Measurements from ENCODE around the gene RBM4B.

DNA sequence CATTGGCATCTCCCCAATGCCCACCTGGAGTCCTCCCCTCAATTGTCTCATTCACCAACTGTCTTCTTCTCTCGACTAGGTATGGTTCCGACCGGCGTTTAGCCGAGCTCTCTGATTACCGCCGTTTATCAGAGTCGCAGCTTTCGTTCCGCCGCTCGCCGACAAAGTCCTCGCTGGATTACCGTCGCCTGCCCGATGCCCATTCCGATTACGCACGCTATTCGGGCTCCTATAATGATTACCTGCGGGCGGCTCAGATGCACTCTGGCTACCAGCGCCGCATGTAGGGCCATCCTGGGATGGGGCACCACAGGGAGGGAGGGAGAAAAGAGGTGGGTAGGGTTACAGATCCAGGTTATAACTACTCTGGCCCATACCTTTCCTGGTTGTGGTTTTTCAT lies 51.3 kb downstream of the RBM4B start:
- TF ChIP-seq NR2C2 (CRISPR knock-in tag; IDR thresholded peaks at IDR 0.05; ENCODE audit: borderline replicate concordance) (no peak), PHF8 (CRISPR knock-in tag; IDR thresholded peaks at IDR 0.05) (no peak), TAF1 (CRISPR knock-in tag; IDR thresholded peaks at IDR 0.05) (no peak), YY1 (IDR thresholded peaks at IDR 0.05; ENCODE audit: insufficient read depth, insufficient replicate concordance, low read depth, low read length) (no peak), ZC3H13 (CRISPR knock-in tag; IDR thresholded peaks at IDR 0.05) (no peak), RAD21 (CRISPR knock-in tag; IDR thresholded peaks at IDR 0.05) (no peak), JUN (CRISPR knock-in tag; IDR thresholded peaks at IDR 0.05) (no peak), POLR2AphosphoS5 (IDR thresholded peaks at IDR 0.05; ENCODE audit: low read depth, low read length) (no peak)
- TF ChIP-seq, protein P1, sequence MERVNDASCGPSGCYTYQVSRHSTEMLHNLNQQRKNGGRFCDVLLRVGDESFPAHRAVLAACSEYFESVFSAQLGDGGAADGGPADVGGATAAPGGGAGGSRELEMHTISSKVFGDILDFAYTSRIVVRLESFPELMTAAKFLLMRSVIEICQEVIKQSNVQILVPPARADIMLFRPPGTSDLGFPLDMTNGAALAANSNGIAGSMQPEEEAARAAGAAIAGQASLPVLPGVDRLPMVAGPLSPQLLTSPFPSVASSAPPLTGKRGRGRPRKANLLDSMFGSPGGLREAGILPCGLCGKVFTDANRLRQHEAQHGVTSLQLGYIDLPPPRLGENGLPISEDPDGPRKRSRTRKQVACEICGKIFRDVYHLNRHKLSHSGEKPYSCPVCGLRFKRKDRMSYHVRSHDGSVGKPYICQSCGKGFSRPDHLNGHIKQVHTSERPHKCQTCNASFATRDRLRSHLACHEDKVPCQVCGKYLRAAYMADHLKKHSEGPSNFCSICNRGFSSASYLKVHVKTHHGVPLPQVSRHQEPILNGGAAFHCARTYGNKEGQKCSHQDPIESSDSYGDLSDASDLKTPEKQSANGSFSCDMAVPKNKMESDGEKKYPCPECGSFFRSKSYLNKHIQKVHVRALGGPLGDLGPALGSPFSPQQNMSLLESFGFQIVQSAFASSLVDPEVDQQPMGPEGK (CRISPR knock-in tag; IDR thresholded peaks at IDR 0.05) = no peak
- TF ChIP-seq, protein P2, sequence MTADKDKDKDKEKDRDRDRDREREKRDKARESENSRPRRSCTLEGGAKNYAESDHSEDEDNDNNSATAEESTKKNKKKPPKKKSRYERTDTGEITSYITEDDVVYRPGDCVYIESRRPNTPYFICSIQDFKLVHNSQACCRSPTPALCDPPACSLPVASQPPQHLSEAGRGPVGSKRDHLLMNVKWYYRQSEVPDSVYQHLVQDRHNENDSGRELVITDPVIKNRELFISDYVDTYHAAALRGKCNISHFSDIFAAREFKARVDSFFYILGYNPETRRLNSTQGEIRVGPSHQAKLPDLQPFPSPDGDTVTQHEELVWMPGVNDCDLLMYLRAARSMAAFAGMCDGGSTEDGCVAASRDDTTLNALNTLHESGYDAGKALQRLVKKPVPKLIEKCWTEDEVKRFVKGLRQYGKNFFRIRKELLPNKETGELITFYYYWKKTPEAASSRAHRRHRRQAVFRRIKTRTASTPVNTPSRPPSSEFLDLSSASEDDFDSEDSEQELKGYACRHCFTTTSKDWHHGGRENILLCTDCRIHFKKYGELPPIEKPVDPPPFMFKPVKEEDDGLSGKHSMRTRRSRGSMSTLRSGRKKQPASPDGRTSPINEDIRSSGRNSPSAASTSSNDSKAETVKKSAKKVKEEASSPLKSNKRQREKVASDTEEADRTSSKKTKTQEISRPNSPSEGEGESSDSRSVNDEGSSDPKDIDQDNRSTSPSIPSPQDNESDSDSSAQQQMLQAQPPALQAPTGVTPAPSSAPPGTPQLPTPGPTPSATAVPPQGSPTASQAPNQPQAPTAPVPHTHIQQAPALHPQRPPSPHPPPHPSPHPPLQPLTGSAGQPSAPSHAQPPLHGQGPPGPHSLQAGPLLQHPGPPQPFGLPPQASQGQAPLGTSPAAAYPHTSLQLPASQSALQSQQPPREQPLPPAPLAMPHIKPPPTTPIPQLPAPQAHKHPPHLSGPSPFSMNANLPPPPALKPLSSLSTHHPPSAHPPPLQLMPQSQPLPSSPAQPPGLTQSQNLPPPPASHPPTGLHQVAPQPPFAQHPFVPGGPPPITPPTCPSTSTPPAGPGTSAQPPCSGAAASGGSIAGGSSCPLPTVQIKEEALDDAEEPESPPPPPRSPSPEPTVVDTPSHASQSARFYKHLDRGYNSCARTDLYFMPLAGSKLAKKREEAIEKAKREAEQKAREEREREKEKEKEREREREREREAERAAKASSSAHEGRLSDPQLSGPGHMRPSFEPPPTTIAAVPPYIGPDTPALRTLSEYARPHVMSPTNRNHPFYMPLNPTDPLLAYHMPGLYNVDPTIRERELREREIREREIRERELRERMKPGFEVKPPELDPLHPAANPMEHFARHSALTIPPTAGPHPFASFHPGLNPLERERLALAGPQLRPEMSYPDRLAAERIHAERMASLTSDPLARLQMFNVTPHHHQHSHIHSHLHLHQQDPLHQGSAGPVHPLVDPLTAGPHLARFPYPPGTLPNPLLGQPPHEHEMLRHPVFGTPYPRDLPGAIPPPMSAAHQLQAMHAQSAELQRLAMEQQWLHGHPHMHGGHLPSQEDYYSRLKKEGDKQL (CRISPR knock-in tag; IDR thresholded peaks at IDR 0.05; ENCODE audit: low read depth) = no peak
- TF ChIP-seq, protein P3, sequence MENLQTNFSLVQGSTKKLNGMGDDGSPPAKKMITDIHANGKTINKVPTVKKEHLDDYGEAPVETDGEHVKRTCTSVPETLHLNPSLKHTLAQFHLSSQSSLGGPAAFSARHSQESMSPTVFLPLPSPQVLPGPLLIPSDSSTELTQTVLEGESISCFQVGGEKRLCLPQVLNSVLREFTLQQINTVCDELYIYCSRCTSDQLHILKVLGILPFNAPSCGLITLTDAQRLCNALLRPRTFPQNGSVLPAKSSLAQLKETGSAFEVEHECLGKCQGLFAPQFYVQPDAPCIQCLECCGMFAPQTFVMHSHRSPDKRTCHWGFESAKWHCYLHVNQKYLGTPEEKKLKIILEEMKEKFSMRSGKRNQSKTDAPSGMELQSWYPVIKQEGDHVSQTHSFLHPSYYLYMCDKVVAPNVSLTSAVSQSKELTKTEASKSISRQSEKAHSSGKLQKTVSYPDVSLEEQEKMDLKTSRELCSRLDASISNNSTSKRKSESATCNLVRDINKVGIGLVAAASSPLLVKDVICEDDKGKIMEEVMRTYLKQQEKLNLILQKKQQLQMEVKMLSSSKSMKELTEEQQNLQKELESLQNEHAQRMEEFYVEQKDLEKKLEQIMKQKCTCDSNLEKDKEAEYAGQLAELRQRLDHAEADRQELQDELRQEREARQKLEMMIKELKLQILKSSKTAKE (CRISPR knock-in tag; IDR thresholded peaks at IDR 0.05; ENCODE audit: borderline replicate concordance) = no peak

All from HepG2 (cell line).